DMS 273 treated with DMSO at 0.1 percent for 48 hours (cell line): ENCODE data around the gene AGBL5.

Source experiments
- DNase-seq: peaks from one replicate; lab custom pipeline; 2025; lab: John Stamatoyannopoulos, UW

AGBL5 gene

DNA sequence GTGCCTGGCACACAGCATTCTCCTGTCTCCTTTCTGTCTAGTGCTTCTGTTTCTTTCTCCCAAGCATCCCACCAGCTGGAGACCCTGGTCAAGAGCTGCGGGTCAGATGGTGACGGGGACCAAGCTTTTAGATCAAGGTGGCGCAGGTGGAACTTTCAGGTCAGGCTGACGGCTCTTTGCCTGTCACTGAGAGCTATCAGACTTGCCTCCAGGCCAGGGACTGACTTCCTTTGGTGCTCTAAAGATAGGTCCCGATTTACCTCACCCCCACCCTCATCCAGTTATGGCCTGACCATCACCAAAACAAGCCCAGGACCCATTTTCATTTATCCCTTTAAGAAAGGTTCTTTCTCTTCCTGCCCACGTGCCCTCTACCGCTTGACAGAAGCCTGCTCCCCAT is 25.8 kb downstream of the AGBL5 start:
- no peak for DNase-seq

DNA sequence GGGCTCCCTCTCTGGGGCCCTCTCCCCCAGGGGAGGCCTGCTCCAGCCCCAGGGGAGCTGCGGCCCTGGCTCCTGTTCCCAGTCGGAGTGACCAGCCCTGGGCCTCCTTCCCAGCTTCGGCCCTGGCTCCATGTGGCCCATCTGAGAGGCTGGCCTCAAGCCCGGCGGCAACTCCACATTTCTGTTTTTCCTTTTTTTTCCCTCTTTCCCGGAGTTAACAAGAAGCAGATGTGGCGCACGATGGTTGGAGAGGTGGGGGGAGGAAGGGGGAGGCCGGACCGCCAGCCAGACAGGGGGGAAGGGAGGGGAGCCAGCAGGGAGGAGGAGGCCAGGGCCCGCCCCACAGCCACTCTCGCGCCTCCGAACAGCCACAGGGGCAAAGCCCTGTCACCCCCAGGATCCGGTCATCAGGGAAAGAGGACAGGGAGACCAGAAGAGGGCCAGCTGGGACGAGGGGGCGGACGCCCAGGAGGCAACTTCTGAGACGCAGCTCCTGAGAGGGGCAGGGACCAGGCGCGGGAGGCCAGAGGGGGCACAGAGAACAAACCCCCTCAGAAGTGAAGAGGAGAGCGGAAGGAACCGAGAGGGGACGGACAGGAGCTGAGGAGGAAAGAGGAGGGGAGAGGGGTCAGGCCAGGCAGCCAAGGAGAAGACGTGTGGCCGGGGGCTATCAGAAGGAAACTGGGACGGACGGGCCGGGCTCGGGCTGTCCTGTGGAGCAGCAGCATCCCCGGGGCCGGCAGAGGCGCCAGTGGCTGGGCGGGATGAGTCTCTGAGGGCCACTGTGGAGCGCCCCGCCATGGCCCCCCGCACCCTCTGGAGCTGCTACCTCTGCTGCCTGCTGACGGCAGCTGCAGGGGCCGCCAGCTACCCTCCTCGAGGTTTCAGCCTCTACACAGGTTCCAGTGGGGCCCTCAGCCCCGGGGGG is 27.1 kb downstream of the AGBL5 start, which contains the start of gene EMILIN1:
EMILIN1 (plus strand) TSS at position 349 of the 928 bp plus-strand sequence; CDS start at position 800, 451 bp downstream.
- DNase-seq = no peak

DNA sequence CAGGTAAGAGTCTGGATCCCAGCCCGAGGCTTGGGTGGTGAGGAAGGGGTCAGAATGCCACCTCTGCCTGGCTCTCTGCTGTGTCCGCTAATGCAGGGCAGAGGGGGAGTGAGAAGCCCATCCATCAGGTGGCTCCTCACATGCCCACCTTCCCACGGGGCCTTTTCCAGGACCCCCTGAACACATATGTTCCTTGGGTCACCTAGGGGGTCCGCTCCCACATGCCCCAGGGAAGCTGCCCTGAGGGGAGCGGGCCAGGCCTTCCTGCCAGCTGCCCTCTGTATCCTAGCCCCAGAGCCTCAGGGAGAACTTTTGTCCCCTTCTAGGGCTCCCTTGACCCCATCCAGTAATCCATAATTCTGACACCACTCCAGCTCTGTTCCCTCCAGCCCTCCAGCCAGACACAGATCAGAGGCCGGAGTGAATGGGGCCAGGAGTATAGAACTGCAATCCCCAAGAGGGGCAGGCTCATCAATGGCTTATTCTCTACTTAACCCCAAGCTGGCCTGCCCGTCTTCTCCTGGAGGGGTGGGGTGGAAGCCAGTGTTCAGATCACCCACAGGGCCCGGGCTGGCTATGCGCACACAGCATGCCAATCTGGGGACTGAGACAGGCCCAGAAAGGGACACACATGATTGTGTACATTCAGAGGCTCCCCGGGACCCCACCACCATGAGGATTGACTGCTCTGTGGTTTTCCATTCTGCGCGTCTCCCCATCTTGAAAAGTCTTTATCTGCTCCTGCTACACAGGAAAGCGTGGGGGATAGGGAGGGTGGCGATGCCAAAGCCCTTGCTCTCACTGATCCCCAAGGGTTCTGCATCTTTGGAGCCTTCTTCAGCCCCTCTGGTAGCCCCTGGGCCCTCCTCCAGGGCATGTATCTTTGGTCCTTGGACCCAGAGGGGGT is 28.0 kb downstream of the AGBL5 start:
- no peak for DNase-seq

GRCh38 chr2:27080140-27080469 is 28.6 kb downstream of the AGBL5 start:
- DNase-seq = no peak

DNA sequence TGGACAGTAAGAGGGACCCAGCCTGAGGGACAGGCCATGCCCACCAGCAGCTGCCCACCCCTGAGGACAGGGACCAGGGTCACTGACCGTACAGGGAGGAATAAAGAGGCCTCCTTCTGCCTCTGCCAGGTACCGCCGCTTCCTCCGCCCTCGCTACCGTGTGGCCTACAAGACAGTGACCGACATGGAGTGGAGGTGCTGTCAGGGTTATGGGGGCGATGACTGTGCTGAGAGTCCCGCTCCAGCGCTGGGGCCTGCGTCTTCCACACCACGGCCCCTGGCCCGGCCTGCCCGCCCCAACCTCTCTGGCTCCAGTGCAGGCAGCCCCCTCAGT is 29.1 kb downstream of the AGBL5 start:
- no peak for DNase-seq

GRCh38 chr2:27081984-27082772 is 30.7 kb downstream of the AGBL5 start:
- no peak for DNase-seq

- no peak for DNase-seq
Observed at GRCh38 chr2:27082773-27083409, 31.4 kb downstream of the AGBL5 start.

GRCh38 chr2:27083410-27084296 is 32.2 kb downstream of the AGBL5 start:
- no peak for DNase-seq

- no peak for DNase-seq
Observed at GRCh38 chr2:27084297-27085061, 33.0 kb downstream of the AGBL5 start.

GRCh38 chr2:27085062-27085672 is 33.7 kb downstream of the AGBL5 start:
- no peak for DNase-seq

- DNase-seq = no peak
Observed at GRCh38 chr2:27085673-27086089, 34.2 kb downstream of the AGBL5 start.

DNA sequence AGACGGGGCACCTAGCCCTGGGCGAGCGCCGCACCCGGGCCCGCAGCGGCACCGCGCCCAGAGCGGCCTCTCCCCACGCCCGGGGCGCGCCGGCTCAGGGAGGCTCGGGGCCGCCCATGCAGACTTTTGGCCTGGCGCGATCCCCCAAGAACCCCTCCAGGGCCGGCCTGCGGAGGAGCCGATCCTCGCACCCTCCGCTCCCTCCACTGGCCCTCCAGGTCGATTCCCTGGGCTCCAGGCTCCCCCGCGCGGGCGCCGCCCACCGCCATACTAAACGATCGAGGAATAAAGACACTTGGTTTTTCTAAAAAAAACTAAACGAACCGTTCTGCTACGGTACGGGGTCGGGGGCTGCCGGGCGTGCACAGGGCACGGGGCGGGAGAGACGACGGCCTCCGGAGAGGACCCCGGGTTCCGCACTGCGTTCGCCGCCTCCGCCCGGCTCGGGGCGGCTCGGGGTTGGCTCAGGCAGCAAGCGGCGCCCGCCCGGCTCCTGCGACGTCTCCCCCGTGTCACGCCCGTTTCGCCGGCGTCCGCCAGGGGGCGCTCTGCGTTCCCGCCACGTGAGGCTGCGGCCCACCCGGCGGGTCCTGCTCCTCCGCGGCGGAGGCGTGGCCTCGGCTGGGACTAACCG is 34.7 kb downstream of the AGBL5 start:
- peak; percentile 81 for DNase-seq

DNA sequence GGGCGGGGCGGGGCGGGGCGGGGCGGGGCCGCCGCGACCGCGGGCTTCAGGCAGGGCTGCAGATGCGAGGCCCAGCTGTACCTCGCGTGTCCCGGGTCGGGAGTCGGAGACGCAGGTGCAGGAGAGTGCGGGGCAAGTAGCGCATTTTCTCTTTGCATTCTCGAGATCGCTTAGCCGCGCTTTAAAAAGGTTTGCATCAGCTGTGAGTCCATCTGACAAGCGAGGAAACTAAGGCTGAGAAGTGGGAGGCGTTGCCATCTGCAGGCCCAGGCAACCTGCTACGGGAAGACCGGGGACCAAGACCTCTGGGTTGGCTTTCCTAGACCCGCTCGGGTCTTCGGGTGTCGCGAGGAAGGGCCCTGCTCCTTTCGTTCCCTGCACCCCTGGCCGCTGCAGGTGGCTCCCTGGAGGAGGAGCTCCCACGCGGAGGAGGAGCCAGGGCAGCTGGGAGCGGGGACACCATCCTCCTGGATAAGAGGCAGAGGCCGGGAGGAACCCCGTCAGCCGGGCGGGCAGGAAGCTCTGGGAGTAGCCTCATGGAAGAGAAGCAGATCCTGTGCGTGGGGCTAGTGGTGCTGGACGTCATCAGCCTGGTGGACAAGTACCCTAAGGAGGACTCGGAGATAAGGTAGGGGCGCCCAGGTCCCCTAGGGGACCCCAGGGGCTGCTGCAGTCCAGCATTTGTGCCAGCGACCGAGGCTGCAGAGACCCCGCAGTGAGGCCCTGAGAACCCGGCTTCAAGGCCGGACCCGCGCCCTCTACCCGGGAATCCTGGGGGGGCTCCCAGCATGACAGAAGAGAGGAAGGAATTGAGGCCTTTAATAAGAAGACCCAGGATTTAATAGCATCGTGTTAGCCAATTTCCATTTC is 35.5 kb downstream of the AGBL5 start, which contains the start of gene KHK:
KHK (plus strand) TSS at position 49 of the 870 bp plus-strand sequence; CDS start at position 537, 488 bp downstream.
- DNase-seq = no peak

DNA sequence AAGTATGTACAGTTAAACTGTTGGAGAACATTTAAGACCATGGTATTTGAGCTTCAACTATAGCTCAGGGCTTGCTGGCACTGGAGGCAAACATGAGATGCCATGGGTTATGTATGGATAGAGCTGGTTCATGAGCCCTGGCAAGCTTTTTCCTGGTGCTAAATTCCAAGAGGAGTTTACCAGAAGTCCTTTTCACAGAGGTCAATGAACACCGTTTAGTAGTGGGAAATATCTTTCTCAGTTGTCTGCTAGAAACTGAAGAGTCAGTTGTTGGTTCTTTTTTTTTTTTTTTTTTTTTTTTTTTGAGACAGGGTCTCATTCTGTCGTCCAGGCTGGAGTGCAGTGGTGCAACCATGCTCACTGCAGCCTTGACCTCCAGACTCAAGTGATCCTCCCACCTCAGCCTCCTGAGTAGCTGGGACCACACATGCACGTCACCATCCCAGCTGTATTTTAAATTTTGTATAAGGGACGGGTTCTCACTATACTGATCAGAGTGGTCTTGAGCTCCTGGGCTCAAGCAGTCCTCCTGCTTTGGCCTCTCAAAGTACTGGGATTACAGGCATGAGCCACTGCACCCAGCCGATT is 36.4 kb downstream of the AGBL5 start:
- DNase-seq = no peak

- DNase-seq = no peak
Observed at GRCh38 chr2:27088634-27089033, 37.2 kb downstream of the AGBL5 start.

DNA sequence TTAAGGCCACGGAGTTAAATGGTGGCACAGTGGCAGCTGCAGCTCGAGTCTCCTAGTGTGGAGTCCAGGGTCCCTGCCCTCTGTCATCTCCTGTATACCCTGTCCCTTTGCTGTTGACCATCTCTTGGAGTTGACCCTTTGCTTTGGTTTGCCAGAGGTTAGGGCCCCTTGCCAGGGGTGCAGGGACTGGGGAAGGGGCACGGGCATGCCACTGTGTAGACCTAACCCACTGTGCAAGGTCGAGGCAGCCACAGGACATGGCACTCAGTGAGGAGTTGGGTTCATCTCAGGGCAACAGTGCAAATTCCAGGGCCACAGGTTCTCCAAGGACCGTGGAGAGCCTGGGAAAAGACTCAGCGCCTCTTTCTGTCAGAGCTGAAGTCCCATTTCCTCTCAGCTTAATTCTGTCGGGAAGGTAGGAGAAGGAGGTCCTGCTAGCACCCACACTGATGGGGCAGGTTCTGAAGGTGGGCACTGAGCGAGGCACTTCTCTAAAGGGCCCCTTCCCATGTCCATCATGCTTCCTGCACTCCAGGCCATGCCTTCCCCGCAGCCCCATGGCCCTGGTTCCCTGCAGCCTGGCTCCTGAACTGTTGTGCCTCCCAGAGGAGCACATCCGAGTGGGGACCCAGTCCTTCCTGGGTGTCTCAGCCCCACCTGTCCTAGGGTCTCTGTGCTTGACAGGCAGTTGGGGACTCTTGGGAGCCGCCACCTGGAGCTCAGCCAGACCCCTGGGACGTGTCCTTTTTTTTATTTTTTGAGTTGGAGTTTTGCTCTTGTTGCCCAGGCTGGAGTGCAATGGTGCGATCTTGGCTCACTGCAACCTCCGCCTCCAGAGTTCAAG is 37.9 kb downstream of the AGBL5 start:
- no peak for DNase-seq
